K562 (cell line): Measurements from ENCODE around the gene MYO3B. TPM values are rescaled to one million over a fixed set of nuclear protein-coding genes. Genes with fewer than 3 reads are reported as not detected.

Experiments used
- ATAC-seq: fragments of 200-7000 bp; cut with Tn5 transposase; 3 replicates; pipeline ENCODE4 v1.9.1; 2020; ENCODE audit warnings: moderate library complexity
- BruUV-seq: library from RNA; stranded (reverse); fragments of 400-500 nt; replicated peaks from 2 replicates; lab custom pipeline; 2021; lab: Mats Ljungman, UMichigan
- CTCF ChIA-PET: fragments of 300-600 bp; formaldehyde crosslinking; extraction: SDS; loops from one replicate; lab custom pipeline; 2021; ENCODE audit warnings: low intra/inter-chr PET ratio; lab: Yijun Ruan, JAX
- POLR2A ChIA-PET: fragments of 300-600, 350-650 bp; sonication (Branson Sonifier 250); formaldehyde crosslinking; extraction: SDS; loops from one replicate; lab custom pipeline; 2021; ENCODE audit warnings: antibody characterized with exemption, inconsistent platforms; lab: Yijun Ruan, JAX
- DNase-seq, 4 experiments: peaks; one replicate each; pipeline versions ENCODE4 v3.0.0 to v3.0.0-alpha.2; 2011 to 2018; ENCODE audit warnings: low spot score in 3 of 4, mixed read lengths in 3 of 4; ENCODE audit errors: extremely low read depth in 1 of 4
- FAIRE-seq: peaks from 2 replicates; lab custom pipeline; 2011; peaks lifted over from hg19 to GRCh38; lab: Jason Lieb, UNC
- H2AFZ ChIP-seq: 2 replicates; pipeline ENCODE4 v1.6.0; 2011; ENCODE audit warnings: low read depth, low read length, control low read depth, inconsistent platforms
- H3K27ac ChIP-seq: fragments of 200-600 bp; 3 replicates; pipeline ENCODE4 v1.8.0; 2011; ENCODE audit warnings: low read depth, mild to moderate bottlenecking, control low read depth, inconsistent platforms, low read length, moderate library complexity, mixed read lengths; ENCODE audit errors: extremely low read depth
- H3K27me3 ChIP-seq, 2 experiments: fragments of 300-600 bp in 1 of 2; 2 replicates in 1 of 2; 3 replicates in 1 of 2; pipeline versions ENCODE4 v1.6.0 to v1.8.0; 2011; ENCODE audit warnings: inconsistent platforms in 2 of 2, low read length in 2 of 2, mild to moderate bottlenecking in 1 of 2, mixed read lengths in 1 of 2, moderate library complexity in 1 of 2; ENCODE audit not compliant: control insufficient read depth in 2 of 2, insufficient read depth in 2 of 2
- H3K36me3 ChIP-seq: fragments of 300-600 bp; 3 replicates; pipeline ENCODE4 v1.8.0; 2011; ENCODE audit warnings: mild to moderate bottlenecking, low read length, inconsistent platforms; ENCODE audit not compliant: control insufficient read depth, insufficient read depth
- H3K4me1 ChIP-seq, 2 experiments: fragments of 200-600 bp in 1 of 2; replicated peaks in 1 of 2; 2 replicates in 1 of 2; 3 replicates in 1 of 2; pipeline versions ENCODE4 v1.5.1 to v1.8.0; 2011; ENCODE audit warnings: inconsistent platforms in 2 of 2, low read length in 2 of 2, mild to moderate bottlenecking in 1 of 2, mixed read lengths in 1 of 2, moderate library complexity in 1 of 2; ENCODE audit not compliant: control insufficient read depth in 2 of 2, insufficient read depth in 2 of 2
- H3K4me2 ChIP-seq: 2 replicates; pipeline ENCODE4 v1.6.1; 2011; ENCODE audit warnings: low read length, control low read depth, inconsistent platforms, mixed read lengths; ENCODE audit not compliant: insufficient read depth
- H3K4me3 ChIP-seq: fragments of 200-600 bp; sonication (generic), shearing (Covaris generic); 2 replicates; pipeline ENCODE4 v1.5.1; 2016; ENCODE audit warnings: control low read depth, inconsistent platforms
- H3K79me2 ChIP-seq: fragments of 200-600 bp; 3 replicates; pipeline ENCODE4 v1.8.0; 2011; ENCODE audit warnings: low read length, inconsistent platforms; ENCODE audit not compliant: control insufficient read depth, insufficient read depth
- H3K9ac ChIP-seq, 2 experiments: 2 replicates each; pipeline versions ENCODE4 v1.6.0 to v1.6.1; 2011; ENCODE audit warnings: low read depth in 2 of 2, low read length in 2 of 2, control low read depth in 1 of 2, inconsistent platforms in 1 of 2, mild to moderate bottlenecking in 1 of 2, mixed read lengths in 1 of 2; ENCODE audit not compliant: insufficient read depth in 1 of 2
- H3K9me1 ChIP-seq: one replicate; pipeline ENCODE4 v1.6.0; 2011; ENCODE audit warnings: inconsistent platforms, mild to moderate bottlenecking, low read length, moderate library complexity; ENCODE audit not compliant: control insufficient read depth, insufficient read depth
- H3K9me3 ChIP-seq: replicated peaks from 2 replicates; pipeline ENCODE4 v1.5.1; 2011; ENCODE audit warnings: low read depth, low read length, inconsistent platforms; ENCODE audit not compliant: control insufficient read depth, insufficient read depth
- H4K20me1 ChIP-seq: replicated peaks from 2 replicates; pipeline ENCODE4 v1.6.1; 2011; ENCODE audit warnings: low read length, inconsistent platforms, mixed read lengths; ENCODE audit not compliant: control insufficient read depth, insufficient read depth
- ATF7 ChIP-seq: fragments of 450-650 bp; IDR thresholded peaks from 2 replicates; pipeline ENCODE4 v1.7.1; 2014; ENCODE audit warnings: mild to moderate bottlenecking, moderate library complexity
- ELF4 ChIP-seq: fragments of 450-650 bp; formaldehyde crosslinking; IDR thresholded peaks from 2 replicates; pipeline ENCODE4 v1.4.0; 2022; ENCODE audit warnings: missing genetic modification characterization
- HDAC2 ChIP-seq: fragments of 450-650 bp; IDR thresholded peaks from 2 replicates; pipeline ENCODE4 v1.6.1; 2016; ENCODE audit warnings: mild to moderate bottlenecking
- KDM1A ChIP-seq, 2 experiments: fragments of 450-650 bp; IDR thresholded peaks; 2 replicates each; pipeline ENCODE4 v1.6.1; 2016; ENCODE audit warnings: mild to moderate bottlenecking in 2 of 2
- MTA1 ChIP-seq: fragments of 450-650 bp; IDR thresholded peaks from 2 replicates; pipeline ENCODE4 v1.6.1; 2017; ENCODE audit warnings: borderline replicate concordance
- TARDBP ChIP-seq: fragments of 450-650 bp; IDR thresholded peaks from 2 replicates; pipeline ENCODE4 v1.6.1; 2016
- ZNF644 ChIP-seq: fragments of 200-800 bp; sonication (Bioruptor generic); IDR thresholded peaks from 2 replicates; pipeline ENCODE4 v1.6.1; 2016; ENCODE audit warnings: low read depth, missing genetic modification characterization, missing compliant biosample characterization
- ZNF830 ChIP-seq: fragments of 250-450 bp; sonication (Bioruptor Pico); IDR thresholded peaks from 2 replicates; pipeline ENCODE4 v1.5.0; 2021; ENCODE audit warnings: mild to moderate bottlenecking
- WGBS: fragments of 100-300 bp; shearing (Covaris generic); methylation state at CpG from one replicate; pipeline ENCODE4 v1.1.6; 2016; ENCODE audit warnings: low coverage, mixed read lengths; ENCODE audit not compliant: insufficient coverage; ENCODE audit errors: missing lambda C conversion rate; 5-methylcytosine and 5-hydroxymethylcytosine counted together
- in situ Hi-C: fragments of 300-500 bp; cut with MboI; formaldehyde crosslinking; loops from 4 replicates; pipeline ENCODE4 v1.15.0; 2018; ENCODE audit warnings: inconsistent platforms, mixed read lengths
- intact Hi-C: fragments of 100-400 bp; cut with micrococcal nuclease; formaldehyde crosslinking; loops from 2 replicates; pipeline ENCODE4 v1.14.2; 2022
- polyA plus RNA-seq, 8 experiments: library from polyadenylated mRNA; depleted of rRNA in 4 of 8; stranded (reverse) in 5 of 8; unstranded in 3 of 8; fragments of >200 nt; fragmentation: Nextera tagmentation in 2 of 8; fragmentation: Illumina TruSeq in 1 of 8; extraction: Ambion mirVana in 2 of 8; extraction: Trizol in 1 of 8; gene quantifications; 2 replicates each; pipeline versions ENCODE4 v1.2.1 to v1.2.3, GENCODE V29; 2011 to 2014; ENCODE audit warnings: inconsistent platforms in 1 of 8, missing spikeins in 1 of 8
- total RNA-seq, 7 experiments: library from RNA; depleted of rRNA in 6 of 7; stranded (reverse); fragments of >200 nt in 6 of 7; fragmentation: Illumina TruSeq in 2 of 7; extraction: Trizol in 2 of 7; gene quantifications; 2 replicates each; pipeline versions ENCODE4 v1.2.1 to v1.2.3, GENCODE V29; 2011 to 2021; ENCODE audit warnings: low replicate concordance in 1 of 7
- TF ChIP-seq, protein P1 (sequence below), 2 experiments: fragments of 450-650 bp; IDR thresholded peaks; 2 replicates each; pipeline ENCODE4 v1.6.1; 2018; ENCODE audit warnings: mild to moderate bottlenecking in 2 of 2, low read depth in 1 of 2; ENCODE audit not compliant: partially characterized antibody in 2 of 2
- TF ChIP-seq, protein P2 (sequence below): sonication (generic); formaldehyde crosslinking; IDR thresholded peaks from 2 replicates; pipeline ENCODE4 v1.9.0; 2022; ENCODE audit warnings: mild to moderate bottlenecking, missing genetic modification reagents
- TF ChIP-seq, protein P3 (sequence below): fragments of 250-450 bp; sonication (Bioruptor Pico); IDR thresholded peaks from 2 replicates; pipeline ENCODE4 v1.5.0; 2021

Gene MYO3B
- total and polyA plus RNA-seq, 9 of the 15 experiments (the other 6 are each of a cell fraction or from before 2014, with no cell fraction given): 2.7 to 6.5 (median 3.6) TPM

DNA sequence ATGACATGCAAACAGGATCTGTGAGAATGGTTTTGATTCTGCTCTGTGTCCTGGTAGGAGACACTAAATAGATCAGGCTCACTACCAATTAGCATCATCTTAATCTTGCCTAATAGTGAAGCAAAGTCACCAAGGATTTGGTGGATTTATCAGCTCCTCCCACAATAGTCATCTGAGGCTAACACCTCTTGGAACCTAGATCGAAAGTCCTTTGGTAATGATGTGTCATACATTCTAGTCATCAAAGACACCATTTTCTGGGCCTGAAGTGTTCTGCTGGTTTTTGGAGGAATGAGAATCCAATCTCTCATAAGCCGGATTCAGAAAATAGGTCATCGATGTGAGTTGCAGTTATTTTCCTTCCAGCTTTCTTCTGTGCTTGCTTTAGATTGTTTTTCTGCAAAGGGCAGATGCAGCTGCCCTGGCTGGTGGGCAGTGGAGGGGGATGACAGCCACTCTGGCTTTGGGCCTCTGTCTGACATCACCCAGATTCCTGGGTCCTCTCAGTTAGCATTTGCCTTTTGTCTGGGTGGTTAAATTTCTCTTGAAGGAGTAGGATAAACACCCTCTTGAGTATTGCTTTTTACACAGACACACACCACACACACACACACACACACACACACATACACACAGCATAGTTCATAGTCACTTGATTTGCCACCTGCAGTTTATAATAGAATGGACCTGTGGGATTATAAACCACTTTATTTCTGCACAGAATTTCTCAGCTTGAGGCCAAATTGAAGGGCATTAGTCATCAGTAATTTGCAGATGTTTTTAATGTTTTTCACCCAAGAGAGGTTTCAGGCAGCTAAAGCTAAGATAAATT lies at the start of gene MYO3B (continued):
- TF ChIP-seq, protein P1, sequence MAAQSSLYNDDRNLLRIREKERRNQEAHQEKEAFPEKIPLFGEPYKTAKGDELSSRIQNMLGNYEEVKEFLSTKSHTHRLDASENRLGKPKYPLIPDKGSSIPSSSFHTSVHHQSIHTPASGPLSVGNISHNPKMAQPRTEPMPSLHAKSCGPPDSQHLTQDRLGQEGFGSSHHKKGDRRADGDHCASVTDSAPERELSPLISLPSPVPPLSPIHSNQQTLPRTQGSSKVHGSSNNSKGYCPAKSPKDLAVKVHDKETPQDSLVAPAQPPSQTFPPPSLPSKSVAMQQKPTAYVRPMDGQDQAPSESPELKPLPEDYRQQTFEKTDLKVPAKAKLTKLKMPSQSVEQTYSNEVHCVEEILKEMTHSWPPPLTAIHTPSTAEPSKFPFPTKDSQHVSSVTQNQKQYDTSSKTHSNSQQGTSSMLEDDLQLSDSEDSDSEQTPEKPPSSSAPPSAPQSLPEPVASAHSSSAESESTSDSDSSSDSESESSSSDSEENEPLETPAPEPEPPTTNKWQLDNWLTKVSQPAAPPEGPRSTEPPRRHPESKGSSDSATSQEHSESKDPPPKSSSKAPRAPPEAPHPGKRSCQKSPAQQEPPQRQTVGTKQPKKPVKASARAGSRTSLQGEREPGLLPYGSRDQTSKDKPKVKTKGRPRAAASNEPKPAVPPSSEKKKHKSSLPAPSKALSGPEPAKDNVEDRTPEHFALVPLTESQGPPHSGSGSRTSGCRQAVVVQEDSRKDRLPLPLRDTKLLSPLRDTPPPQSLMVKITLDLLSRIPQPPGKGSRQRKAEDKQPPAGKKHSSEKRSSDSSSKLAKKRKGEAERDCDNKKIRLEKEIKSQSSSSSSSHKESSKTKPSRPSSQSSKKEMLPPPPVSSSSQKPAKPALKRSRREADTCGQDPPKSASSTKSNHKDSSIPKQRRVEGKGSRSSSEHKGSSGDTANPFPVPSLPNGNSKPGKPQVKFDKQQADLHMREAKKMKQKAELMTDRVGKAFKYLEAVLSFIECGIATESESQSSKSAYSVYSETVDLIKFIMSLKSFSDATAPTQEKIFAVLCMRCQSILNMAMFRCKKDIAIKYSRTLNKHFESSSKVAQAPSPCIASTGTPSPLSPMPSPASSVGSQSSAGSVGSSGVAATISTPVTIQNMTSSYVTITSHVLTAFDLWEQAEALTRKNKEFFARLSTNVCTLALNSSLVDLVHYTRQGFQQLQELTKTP (IDR thresholded peaks at IDR 0.05; ENCODE audit: low read depth in 1 of 2, partially characterized antibody in 2 of 2): no peak

DNA sequence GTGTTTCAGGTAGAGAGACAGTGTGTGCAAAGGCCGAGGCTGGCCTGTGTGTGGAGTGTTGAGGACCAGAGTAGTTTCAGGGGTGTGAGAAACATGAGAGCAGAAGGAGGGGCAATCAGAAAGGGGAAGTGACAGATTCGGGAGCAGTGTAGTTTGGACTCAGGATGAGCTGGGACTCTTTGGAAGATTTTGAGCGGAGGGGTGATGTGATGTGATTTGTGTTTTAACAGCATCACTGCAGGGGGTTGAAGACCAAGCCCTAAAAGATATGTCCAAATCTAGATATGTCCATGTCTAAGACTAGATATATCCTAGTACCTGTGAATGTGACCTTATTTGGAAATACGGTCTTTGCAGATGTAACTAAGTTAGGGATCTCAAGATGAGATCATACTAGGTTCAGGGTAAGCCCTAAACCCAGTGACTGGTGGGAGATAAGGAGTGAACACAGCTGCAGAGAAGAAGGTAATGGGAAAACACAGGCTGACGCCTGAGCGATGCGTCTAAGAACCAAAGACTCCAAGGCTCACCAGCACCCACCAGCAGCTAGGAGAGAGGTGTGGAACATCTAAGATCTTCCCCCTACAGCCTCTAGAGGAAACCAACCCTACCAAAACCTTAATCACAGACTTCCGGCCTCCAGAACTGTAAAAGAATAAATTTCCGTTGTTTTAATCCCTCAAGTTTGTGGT lies 38.5 kb upstream of the MYO3B start:
- WGBS: 24% methylated on average over 9 of the region's 9 CpGs
- H3K4me3 ChIP-seq: no peak overlapping the region
- no TSS peak for BruUV-seq
- H3K27ac ChIP-seq: no peak overlapping the region
- DNase-seq: peak in 2 of 4 experiments; percentile 41 to 64
- H3K4me2 ChIP-seq: peak overlapping the region; percentile 25; the same call in 1 of the 2 replicates
- peak; percentile 64 for ATAC-seq
- H3K9me3 ChIP-seq: no peaks in the 10 kb centered on the region
- 0 out of 4 replicates have a peak overlapping the region, but pooled peaks of 1 of the 2 experiments have one; percentile 1 for H3K9ac ChIP-seq
- H4K20me1 ChIP-seq: no peaks in the 10 kb centered on the region
- in situ Hi-C loops: no loop called here
- POLR2A ChIA-PET: interaction anchor here (1.0 kb wide), 1 partner anchor 16 kb away, joined by 5 read pairs; no protein-coding TSS in a partner anchor
- H3K9me1 ChIP-seq: no peaks in the 10 kb centered on the region
- FAIRE-seq: peak; percentile 69
- H3K27me3 ChIP-seq: no peaks in the 10 kb centered on the region
- no peaks in the 10 kb centered on the region for H3K36me3 ChIP-seq
- intact Hi-C loops: no loop called here
- peaks cover 28 to 40% of the 10 kb centered on the region in 2 experiments for H3K4me1 ChIP-seq
- H3K79me2 ChIP-seq: no peaks in the 10 kb centered on the region
- H2AFZ ChIP-seq: peak overlapping the region; percentile 40
- CTCF ChIA-PET: no interaction called here
- TF ChIP-seq ATF7: peak; percentile 92
- TF ChIP-seq HDAC2: peak; percentile 68; the same call in 1 of the 2 replicates
- no peak for TF ChIP-seq ZNF830 (CRISPR knock-in tag)
- TF ChIP-seq ZNF644: peak; percentile 69
- peak; percentile 51 to 59; a peak in 3 of 4 replicates for TF ChIP-seq KDM1A (IDR thresholded peaks at IDR 0.05)
- TF ChIP-seq ELF4 (CRISPR knock-in tag): peak; percentile 79; the same call in 1 of the 2 replicates
- TF ChIP-seq MTA1: 0 out of 2 replicates have a peak, but pooled peaks have one; percentile 70
- TF ChIP-seq, protein P2, sequence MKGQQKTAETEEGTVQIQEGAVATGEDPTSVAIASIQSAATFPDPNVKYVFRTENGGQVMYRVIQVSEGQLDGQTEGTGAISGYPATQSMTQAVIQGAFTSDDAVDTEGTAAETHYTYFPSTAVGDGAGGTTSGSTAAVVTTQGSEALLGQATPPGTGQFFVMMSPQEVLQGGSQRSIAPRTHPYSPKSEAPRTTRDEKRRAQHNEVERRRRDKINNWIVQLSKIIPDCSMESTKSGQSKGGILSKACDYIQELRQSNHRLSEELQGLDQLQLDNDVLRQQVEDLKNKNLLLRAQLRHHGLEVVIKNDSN (CRISPR knock-in tag): no peak
- TF ChIP-seq TARDBP: 0 out of 2 replicates have a peak, but pooled peaks have one; percentile 44
- TF ChIP-seq, protein P3, sequence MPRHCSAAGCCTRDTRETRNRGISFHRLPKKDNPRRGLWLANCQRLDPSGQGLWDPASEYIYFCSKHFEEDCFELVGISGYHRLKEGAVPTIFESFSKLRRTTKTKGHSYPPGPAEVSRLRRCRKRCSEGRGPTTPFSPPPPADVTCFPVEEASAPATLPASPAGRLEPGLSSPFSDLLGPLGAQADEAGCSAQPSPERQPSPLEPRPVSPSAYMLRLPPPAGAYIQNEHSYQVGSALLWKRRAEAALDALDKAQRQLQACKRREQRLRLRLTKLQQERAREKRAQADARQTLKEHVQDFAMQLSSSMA (CRISPR knock-in tag): no peak
